Endothelial cell of umbilical vein (primary cell): ENCODE measurements around the gene EML3. TPM values are rescaled to one million over a fixed set of nuclear protein-coding genes. Genes with fewer than 3 reads are reported as not detected.
A peak's percentile ranks its signal among the peaks of the same experiment; 100 is the strongest.

ENCODE experiments used
- BruUV-seq: library from RNA; stranded (reverse); fragments of 400-500 nt; replicated peaks from 2 replicates; lab custom pipeline; 2021; lab: Mats Ljungman, UMichigan
- CTCF ChIA-PET: fragments of 300-600, 350-600 bp; sonication (Branson Sonifier 250); formaldehyde crosslinking; loops from one replicate; lab custom pipeline; 2021; ENCODE audit warnings: antibody characterized with exemption, inconsistent platforms; lab: Charles Lee
- POLR2A ChIA-PET: fragments of 300-600, 350-600 bp; sonication (Branson Sonifier 250); formaldehyde crosslinking; loops from one replicate; lab custom pipeline; 2021; ENCODE audit warnings: antibody characterized with exemption, inconsistent platforms; lab: Charles Lee
- DNase-seq: peaks from one replicate; pipeline ENCODE4 v3.0.0-alpha.2; 2011; ENCODE audit warnings: low read depth, low spot score
- FAIRE-seq: peaks from 2 replicates; lab custom pipeline; 2011; peaks lifted over from hg19 to GRCh38; lab: Jason Lieb, UNC
- H2AFZ ChIP-seq: 2 replicates; pipeline ENCODE4 v1.6.0; 2012; ENCODE audit warnings: low read depth, low read length, control low read depth, inconsistent platforms
- H3K27ac ChIP-seq: 2 replicates; pipeline ENCODE4 v1.5.1; 2011; ENCODE audit warnings: low read depth, mild to moderate bottlenecking, control low read depth, low read length, moderate library complexity; ENCODE audit not compliant: insufficient read depth
- H3K27me3 ChIP-seq, 2 experiments: 2 replicates each; pipeline versions ENCODE4 v1.6.0 to v1.6.1; 2011; ENCODE audit warnings: low read length in 2 of 2, mixed read lengths in 1 of 2; ENCODE audit not compliant: control insufficient read depth in 2 of 2, insufficient read depth in 2 of 2
- H3K36me3 ChIP-seq, 2 experiments: 2 replicates in 1 of 2; 3 replicates in 1 of 2; pipeline ENCODE4 v1.5.1; 2011; ENCODE audit warnings: low read length in 2 of 2, mild to moderate bottlenecking in 1 of 2, moderate library complexity in 1 of 2; ENCODE audit not compliant: control insufficient read depth in 2 of 2, insufficient read depth in 2 of 2; ENCODE audit errors: extremely low read depth in 1 of 2
- H3K4me1 ChIP-seq: 3 replicates; pipeline ENCODE4 v1.5.1; 2011; ENCODE audit warnings: mild to moderate bottlenecking, low read length; ENCODE audit not compliant: control insufficient read depth, insufficient read depth; ENCODE audit errors: extremely low read depth
- H3K4me2 ChIP-seq: 2 replicates; pipeline ENCODE4 v1.6.1; 2011; ENCODE audit warnings: low read length, control low read depth, mixed read lengths; ENCODE audit not compliant: insufficient read depth
- H3K4me3 ChIP-seq, 3 experiments: fragments of 200-600 bp in 1 of 3; sonication (generic), shearing (Covaris generic) in 1 of 3; replicated peaks in 1 of 3; 2 replicates each; pipeline ENCODE4 v1.5.1; 2011 to 2016; ENCODE audit warnings: control low read depth in 3 of 3, low read length in 3 of 3, mild to moderate bottlenecking in 2 of 3, inconsistent platforms in 1 of 3, low read depth in 1 of 3, moderate library complexity in 1 of 3; ENCODE audit not compliant: insufficient read depth in 1 of 3
- H3K79me2 ChIP-seq: 2 replicates; pipeline ENCODE4 v1.6.0; 2012; ENCODE audit warnings: low read length, inconsistent platforms; ENCODE audit not compliant: control insufficient read depth, insufficient read depth
- H3K9ac ChIP-seq: replicated peaks from 2 replicates; pipeline ENCODE3; 2011; ENCODE audit warnings: low read length, control low read depth; ENCODE audit not compliant: insufficient read depth; ENCODE audit errors: extremely low read depth
- H3K9me1 ChIP-seq: replicated peaks from 3 replicates; pipeline ENCODE4 v1.6.0; 2011; ENCODE audit warnings: mild to moderate bottlenecking, low read length; ENCODE audit not compliant: control insufficient read depth, insufficient read depth; ENCODE audit errors: extremely low read depth
- H3K9me3 ChIP-seq: replicated peaks from 2 replicates; pipeline ENCODE4 v1.5.1; 2012; ENCODE audit warnings: low read length, inconsistent platforms; ENCODE audit not compliant: control insufficient read depth, insufficient read depth
- H4K20me1 ChIP-seq: replicated peaks from 2 replicates; pipeline ENCODE3; 2011; ENCODE audit warnings: mild to moderate bottlenecking, low read length; ENCODE audit not compliant: control insufficient read depth, insufficient read depth; ENCODE audit errors: extremely low read depth
- FOS ChIP-seq: IDR thresholded peaks from 2 replicates; pipeline ENCODE4 v1.6.1; 2011; ENCODE audit warnings: mild to moderate bottlenecking, low read length, moderate library complexity, borderline replicate concordance; ENCODE audit not compliant: insufficient read depth
- GATA2 ChIP-seq: IDR thresholded peaks from 2 replicates; pipeline ENCODE4 v1.7.0; 2011; ENCODE audit warnings: low read depth, mild to moderate bottlenecking, moderate library complexity, mixed read lengths, low read length; ENCODE audit not compliant: insufficient read length, insufficient read depth
- JUN ChIP-seq: IDR thresholded peaks from 2 replicates; pipeline ENCODE4 v1.6.1; 2011; ENCODE audit warnings: borderline replicate concordance, low read depth; ENCODE audit not compliant: insufficient read length, insufficient read depth
- MYC ChIP-seq: IDR thresholded peaks from one replicate; pipeline ENCODE4 v1.6.1; 2011; ENCODE audit warnings: mild to moderate bottlenecking, low read depth, low read length
- POLR2A ChIP-seq: IDR thresholded peaks from 2 replicates; pipeline ENCODE4 v1.6.1; 2012; ENCODE audit warnings: low read depth, mild to moderate bottlenecking, control low read depth, low read length
- POLR2AphosphoS5 ChIP-seq: IDR thresholded peaks from 2 replicates; pipeline ENCODE4 v1.6.1; 2012; ENCODE audit warnings: low read depth, mild to moderate bottlenecking, control low read depth, low read length, moderate library complexity; ENCODE audit not compliant: insufficient read depth
- dilution Hi-C: fragments of 300-500 bp; cut with MboI; formaldehyde crosslinking; loops from one replicate; pipeline ENCODE4 v1.15.0; 2019; ENCODE audit warnings: low sequenced_read_pairs; ENCODE audit not compliant: extremely low pct_ligation_motif_present
- intact Hi-C: fragments of 100-400 bp; cut with micrococcal nuclease; formaldehyde crosslinking; loops from one replicate; pipeline ENCODE4 v1.10.0; 2022
- polyA plus RNA-seq, 4 experiments: library from polyadenylated mRNA; depleted of rRNA in 3 of 4; stranded (reverse) in 3 of 4; unstranded in 1 of 4; fragments of >200 nt; gene quantifications; 2 replicates each; pipeline versions ENCODE4 v1.2.1 to v1.2.3, GENCODE V29; 2011 to 2012; ENCODE audit warnings: missing spikeins in 1 of 4
- total RNA-seq: library from RNA; stranded (reverse); gene quantifications from 2 replicates; pipeline ENCODE4 v1.2.3, GENCODE V29; 2021

EML3 gene
- total and polyA plus RNA-seq, 2 donors (not counting 3 experiments of a cell fraction or from before 2014, with no cell fraction given), result 75.7 to 101 TPM

- no TSS peak for BruUV-seq
- Histone ChIP-seq H3K4me1 (peaks cover 59% of the 10 kb centered on the region), H3K79me2 (peaks cover 54% of the 10 kb centered on the region), H3K9me1 (no peaks in the 10 kb centered on the region), H4K20me1 (no peaks in the 10 kb centered on the region), H3K27ac (peak overlapping the region; percentile 99), H3K4me3 (peak overlapping the region; percentile 32 to 73 (median 50)), H2AFZ (no peak overlapping the region), H3K9me3 (no peaks in the 10 kb centered on the region), H3K9ac (peak overlapping the region; percentile 93), H3K27me3 (no peaks in the 10 kb centered on the region), H3K4me2 (peak overlapping the region; percentile 62), H3K36me3 (peaks cover 14 to 15% of the 10 kb centered on the region in 2 experiments)
- intact Hi-C loops (no loop called here), dilution Hi-C loops (no loop called here)
- FAIRE-seq, result no peak
- ChIA-PET CTCF (interaction anchor here (0.6 to 2.8 kb wide), 9 partner anchors 16 to 180 kb away, joined by 3 to 18 read pairs (median 4); partner anchors contain the start of genes EML3, ROM1 and TUT1), POLR2A (interaction anchor here (1.9 to 5.7 kb wide), 2 partner anchors 17 to 90 kb away, joined by 15 to 75 read pairs; partner anchors contain the start of genes C11orf98, CSKMT and TUT1)
- DNase-seq, result no peak
- TF ChIP-seq GATA2 (no peak), MYC (no peak), POLR2AphosphoS5 (peak; percentile 45), JUN (no peak), POLR2A (peak; percentile 67)
Measured at GRCh38 chr11:62575156-62575555, 37.4 kb downstream of the EML3 start.

DNA sequence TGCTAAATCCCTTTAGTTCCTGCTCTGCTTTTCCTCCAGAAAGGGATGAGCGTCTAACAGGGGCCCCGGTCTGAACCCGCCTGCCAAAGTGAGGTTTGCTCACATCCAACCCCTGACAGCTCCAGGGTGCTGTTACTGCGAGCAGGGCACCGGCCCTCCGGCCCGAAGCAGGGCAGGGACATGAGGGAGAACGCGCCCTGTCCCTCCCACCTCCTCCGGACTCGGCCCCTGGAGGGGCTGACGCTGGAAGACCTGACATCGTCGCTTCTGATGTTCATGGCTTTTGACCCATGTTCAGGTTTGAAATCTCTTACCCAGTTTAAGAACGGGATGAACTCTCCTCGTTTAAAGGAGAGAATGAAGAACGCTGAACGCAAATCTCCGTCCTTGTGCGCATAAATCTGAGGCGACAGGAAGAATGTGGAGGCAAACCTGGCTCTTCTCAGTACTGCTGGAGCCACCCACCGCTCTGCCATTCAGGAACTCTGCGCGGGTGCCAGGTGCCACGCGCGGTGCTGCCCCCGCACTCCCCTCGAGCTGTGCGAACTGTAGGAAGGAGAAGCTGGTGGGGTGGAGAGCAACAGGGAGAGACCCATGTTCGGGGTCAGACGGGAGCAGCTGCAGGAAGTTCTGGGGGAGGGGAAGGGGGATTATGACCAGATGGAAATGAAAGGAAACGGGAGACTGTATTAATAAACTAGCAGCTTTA is 38.1 kb downstream of the EML3 start:
- TSS peak; percentile 90 for BruUV-seq
- H3K4me1 ChIP-seq, result peaks cover 62% of the 10 kb centered on the region
- no peaks in the 10 kb centered on the region for H3K9me1 ChIP-seq
- H3K9ac ChIP-seq, result peak overlapping the region; percentile 93
- peak; percentile 35 for FAIRE-seq
- intact Hi-C loops (no loop called here), dilution Hi-C loops (no loop called here)
- peak overlapping the region; percentile 32 to 73 (median 50) for H3K4me3 ChIP-seq
- H3K9me3 ChIP-seq, result no peaks in the 10 kb centered on the region
- H3K27me3 ChIP-seq, result no peaks in the 10 kb centered on the region
- no peaks in the 10 kb centered on the region for H4K20me1 ChIP-seq
- peak overlapping the region; percentile 62 for H3K4me2 ChIP-seq
- peaks cover 61% of the 10 kb centered on the region for H3K79me2 ChIP-seq
- CTCF ChIA-PET, result interaction anchor here (0.6 to 2.8 kb wide), 23 partner anchors 12 to 370 kb away, joined by 3 to 18 read pairs (median 4); partner anchors contain the start of genes B3GAT3, EML3, MTA2 and ROM1
- POLR2A ChIA-PET, result interaction anchor here (0.6 to 5.7 kb wide), 17 partner anchors 9 to 267 kb away, joined by 3 to 75 read pairs (median 4); partner anchors contain the start of genes C11orf98, CSKMT, HNRNPUL2 and INTS5
- H3K36me3 ChIP-seq, result peaks cover 20 to 21% of the 10 kb centered on the region in 2 experiments
- H2AFZ ChIP-seq, result no peak overlapping the region
- H3K27ac ChIP-seq, result peak overlapping the region; percentile 99
- TF ChIP-seq POLR2AphosphoS5, result peak; percentile 48
- TF ChIP-seq FOS, result no peak
- DNase-seq, result peak; percentile 64
